SKM-1 treated with dmso at 0.1 percent for 144 hours (cell line): ENCODE results near the gene SIL1.
"Not testable (repeated sequence)": the region's sequence is repeated elsewhere in the genome, so short reads cannot be mapped to it uniquely, and the experiment has no call there.

ENCODE experiments used
- DNase-seq: peaks from one replicate; lab custom pipeline; 2025; ENCODE audit not compliant: unreplicated experiment; lab: John Stamatoyannopoulos, UW

Gene SIL1

DNA sequence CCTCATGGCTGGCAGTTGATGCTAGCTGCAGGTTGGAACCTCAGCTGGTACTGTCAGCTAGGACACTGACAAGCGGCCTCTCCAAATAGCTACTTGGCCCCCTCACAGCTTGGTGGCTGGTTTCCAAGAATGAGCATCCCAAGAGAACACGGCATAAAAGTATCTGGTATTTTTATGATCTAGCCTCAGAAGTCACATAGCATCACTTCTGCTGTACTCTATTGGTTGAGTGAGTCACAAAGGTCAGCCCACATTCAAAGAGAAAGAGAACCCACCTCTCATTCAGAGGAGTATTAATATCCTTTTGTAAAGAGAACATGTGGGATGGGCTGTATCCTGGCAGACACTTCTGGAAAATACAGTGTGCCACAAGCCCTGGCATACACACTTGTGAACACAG is 6.0 kb upstream of the SIL1 start:
- DNase-seq = no peak

DNA sequence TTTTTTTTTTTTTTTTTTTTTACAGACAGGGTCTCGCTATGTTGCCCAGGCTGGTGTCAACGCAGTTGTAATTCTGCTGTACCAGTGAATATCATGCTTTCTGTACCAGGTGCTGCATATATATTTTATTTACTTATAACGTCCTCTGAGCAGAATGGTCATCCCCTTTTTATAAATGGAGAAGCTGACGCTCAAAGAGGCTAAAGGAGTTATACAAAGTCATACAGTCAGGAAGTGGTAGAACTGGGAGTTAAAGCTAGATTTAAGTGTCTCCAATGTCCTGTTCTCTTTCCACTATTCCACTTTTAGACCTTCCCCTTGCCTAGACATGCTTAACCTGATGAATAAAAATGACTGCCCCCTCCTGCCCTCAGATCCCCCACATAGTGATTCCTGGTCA is 1.2 kb upstream of the SIL1 start:
- peak; percentile 47 for DNase-seq

DNA sequence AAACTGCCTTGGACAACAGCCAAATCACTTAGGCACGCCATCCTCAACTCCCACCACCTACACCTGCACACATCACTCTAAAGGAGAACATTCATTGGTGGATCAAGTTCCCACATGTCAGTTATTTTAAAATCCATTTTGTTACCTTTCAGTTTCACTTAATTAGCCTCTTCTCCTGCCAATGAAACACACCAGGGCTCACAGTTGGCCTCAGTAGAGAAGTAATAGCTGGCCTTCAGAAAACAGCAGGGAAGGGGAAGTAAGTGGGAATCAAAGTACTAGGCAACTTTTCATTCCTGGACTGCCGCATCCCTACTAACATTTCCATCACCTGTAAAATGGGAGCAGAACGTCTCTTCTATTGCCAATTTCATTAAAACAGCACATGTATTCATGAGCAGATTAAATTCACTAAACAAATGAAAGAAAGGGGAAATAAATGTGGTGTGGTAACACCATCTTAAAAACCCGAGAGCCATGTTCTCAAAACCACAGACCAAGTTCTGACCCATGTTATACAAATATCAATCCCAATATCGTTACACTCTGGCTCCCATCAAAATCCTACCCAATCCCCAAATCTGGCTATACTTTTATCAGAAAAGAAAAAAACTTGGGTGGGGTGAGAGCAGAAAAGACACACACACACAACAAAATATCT is 1.7 kb downstream of the SIL1 start:
- DNase-seq = peak; percentile 36

DNA sequence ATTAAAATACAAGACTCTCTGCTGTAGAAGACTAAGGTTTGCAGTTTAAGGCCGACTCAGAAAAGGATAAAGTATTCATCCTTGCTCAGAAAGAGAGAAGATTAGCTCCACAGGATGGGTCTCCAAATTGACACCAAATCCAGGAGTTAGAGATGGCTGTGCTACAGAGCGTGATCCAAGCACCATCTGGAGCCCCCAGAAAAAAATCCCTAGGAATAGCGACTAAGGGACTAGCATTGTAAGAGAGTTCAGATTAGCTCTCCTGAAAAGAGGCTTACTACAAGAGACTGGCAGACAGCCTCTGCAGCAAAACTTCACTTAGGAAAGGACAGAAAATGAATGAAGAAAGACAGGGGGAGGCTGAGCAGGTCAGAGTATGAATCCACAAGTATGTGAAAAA is 3.7 kb downstream of the SIL1 start:
- no peak for DNase-seq

DNA sequence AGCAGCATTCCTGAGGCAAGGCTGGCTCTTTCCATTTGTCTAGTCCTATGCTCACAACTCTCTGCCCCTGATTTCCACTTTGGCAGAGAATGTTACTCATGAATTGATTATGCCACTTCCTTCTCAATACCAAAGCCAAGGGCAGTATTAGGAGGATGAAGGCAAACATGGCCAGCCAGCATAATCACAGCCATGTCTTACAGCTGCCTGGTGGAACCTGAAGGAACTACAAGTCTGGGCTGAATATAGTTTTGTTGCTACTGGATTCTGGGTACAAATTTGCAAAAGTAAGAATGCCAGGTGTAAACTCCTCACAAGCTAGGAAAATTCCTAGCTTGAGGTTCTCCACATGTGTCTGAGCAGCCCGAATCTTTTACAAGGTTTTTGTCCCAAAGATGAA is 4.2 kb downstream of the SIL1 start:
- no peak for DNase-seq

DNA sequence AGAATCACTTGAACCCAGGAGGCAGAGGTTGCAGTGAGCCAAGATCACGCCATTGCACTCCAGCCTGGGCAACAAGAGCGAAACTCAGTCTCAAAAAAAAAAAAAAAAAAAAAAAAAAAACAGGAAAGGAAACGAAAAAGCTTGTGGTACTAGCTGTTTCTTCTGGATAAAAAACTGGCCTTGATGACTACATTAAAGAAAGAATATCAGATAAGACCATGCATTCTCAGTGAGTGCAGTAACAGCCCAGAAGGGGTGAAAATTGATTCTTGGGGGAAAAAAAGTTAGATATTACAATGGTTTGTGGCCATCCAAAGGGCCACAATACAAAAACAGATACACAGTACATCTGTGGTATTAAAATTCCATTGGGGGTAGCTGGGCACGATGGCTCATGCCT is 5.3 kb downstream of the SIL1 start:
- not testable (repeated sequence) for DNase-seq

DNA sequence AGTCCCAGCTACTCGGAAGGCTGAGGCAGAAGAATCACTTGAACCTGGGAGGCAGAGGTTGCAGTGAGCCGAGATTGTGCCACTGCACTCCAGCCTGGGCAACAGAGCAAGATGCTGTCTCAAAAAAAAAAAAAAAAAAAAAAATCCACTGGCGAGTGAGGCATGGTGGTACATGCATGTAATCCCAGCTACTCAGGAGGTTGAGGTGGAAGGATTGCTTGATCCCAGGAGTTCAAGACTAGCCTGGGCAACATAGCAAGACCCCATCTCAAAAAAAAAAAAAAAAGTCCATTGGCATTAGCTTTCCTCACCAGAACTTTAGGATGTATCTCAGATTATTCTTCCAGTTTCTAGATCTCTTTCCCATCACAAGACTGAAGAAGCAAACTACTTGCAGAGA is 6.2 kb downstream of the SIL1 start:
- not testable (repeated sequence) for DNase-seq

DNA sequence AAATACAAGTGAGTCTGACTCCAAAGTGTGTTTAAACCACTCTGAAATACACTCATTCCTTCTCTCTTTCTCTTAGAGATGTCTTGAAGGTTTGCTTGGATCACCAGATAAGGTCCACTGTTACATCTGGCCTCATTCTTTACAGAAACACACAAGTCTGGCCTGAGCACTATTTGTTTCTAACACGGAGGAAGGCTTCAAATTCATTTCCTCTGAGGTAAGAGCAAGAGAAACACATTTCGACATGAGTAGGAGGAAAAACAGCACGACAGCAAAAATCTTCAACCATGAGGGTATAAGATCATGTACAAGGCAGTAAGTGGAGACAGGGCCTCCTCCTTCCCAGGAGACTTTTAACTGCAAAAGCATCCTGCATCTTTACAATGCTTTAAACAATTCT is 8.0 kb downstream of the SIL1 start:
- DNase-seq = peak; percentile 12

DNA sequence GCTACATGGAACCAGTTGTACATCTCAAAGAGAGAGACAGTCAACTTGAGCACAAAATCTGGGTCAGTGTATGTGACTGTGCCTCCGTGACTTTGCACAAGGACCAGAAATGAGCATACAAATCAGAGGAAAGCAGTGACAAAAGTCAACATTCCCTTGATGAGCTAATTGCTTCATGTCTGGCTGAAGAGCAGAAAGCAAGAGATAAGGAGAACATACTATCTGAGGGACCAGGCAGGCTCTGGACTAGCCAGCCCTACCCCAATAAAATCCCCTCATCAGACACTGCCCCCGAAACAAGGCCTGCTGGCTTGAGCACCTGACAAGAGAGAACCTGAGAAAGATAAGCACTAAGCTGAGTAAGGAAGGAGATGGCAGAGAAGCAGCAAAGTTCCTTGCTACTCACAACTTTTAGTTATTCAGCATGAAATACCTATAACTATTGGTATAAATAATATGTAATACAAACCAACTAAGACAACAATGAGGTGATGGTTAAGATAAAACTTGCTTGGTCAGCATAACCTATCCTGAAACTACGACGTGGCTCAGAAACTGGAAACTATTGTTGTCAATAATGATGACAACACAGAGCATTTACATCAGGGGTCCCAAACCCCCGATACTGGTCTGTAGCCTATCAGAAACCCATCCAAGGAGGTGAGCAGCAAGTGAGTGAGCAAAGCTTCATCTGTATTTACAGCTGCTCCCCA is 9.5 kb downstream of the SIL1 start:
- DNase-seq = no peak

DNA sequence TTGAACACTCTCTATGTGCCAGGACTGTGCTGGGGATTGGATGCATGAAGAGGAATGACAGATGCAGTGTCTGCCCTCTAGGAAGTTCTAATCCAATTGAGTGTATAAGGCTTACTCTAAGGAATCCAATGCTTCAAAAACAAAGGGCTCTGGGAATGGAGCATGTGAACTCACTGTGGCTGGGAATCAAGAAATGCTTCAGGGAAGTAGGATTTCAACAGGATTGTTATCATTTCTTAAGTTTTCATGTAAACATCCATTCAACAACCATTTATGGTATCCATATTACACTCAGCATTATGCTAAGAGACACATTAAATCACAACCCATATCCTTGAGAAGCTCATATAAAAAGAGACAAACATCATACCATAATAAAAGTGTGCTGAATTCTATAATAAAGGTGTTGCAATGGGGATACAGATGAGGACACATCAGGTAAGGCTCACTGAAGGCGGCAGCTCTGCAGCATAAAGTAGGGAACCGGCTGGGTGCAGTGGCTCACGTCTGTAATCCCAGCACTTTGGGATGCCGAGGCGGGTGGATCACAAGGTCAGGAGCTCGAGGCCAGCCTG is 11.3 kb downstream of the SIL1 start:
- DNase-seq = no peak

DNA sequence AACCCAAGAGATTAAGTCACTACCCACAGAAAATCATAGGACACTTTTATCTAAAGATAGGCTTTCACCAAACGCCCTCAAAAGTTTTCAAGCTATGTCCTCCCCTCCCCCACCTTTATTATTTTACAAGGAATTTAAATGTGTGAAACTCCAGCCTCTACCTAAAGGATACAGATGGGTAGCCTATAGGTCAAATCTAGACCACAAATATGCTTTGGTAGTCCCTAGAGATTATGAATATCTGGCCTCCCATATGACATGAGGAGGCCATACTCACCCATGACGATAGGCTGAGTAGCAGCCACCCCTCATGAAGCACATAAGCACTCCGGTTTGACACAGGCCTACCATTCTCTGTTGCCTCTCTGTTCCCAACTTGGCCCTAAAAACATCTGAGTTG is 11.9 kb downstream of the SIL1 start:
- DNase-seq = no peak

DNA sequence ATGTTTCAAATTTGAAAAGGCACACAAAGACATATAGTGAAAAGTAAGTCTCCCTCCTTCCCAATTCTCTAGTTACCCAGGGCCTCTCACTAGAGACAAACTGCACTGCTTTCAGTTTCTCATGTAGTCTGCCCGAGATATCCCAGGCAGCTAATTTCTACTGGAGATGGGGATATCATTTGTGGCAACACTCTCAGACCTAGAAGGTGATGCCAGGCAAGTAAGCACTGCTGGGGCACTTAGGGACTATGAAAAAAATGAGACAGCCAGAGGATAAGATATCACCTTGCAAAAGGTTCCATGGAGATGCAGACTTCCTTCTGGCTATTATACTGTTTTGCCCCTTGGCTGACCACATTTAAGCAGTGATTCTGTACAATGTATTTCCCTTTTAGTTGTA is 12.6 kb downstream of the SIL1 start:
- DNase-seq = no peak

DNA sequence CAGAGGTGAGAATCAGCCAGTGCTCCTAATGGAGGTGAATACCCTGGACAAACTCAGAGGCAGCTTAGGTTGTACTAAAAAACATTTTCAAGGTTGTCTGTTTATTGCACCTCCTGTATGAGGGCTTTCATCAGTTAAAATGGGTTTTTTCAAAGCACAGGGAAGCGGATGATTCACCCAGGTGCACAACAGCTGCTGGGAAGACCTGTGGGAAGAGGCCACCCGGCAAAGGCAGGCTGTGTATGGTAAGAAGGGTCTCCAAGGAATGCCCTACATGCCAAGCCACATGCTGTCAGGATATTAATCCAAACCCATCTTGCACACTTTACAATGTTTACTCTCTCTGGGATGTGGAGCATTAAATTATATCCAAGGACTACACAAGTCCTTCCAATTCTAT is 14.7 kb downstream of the SIL1 start:
- no peak for DNase-seq

DNA sequence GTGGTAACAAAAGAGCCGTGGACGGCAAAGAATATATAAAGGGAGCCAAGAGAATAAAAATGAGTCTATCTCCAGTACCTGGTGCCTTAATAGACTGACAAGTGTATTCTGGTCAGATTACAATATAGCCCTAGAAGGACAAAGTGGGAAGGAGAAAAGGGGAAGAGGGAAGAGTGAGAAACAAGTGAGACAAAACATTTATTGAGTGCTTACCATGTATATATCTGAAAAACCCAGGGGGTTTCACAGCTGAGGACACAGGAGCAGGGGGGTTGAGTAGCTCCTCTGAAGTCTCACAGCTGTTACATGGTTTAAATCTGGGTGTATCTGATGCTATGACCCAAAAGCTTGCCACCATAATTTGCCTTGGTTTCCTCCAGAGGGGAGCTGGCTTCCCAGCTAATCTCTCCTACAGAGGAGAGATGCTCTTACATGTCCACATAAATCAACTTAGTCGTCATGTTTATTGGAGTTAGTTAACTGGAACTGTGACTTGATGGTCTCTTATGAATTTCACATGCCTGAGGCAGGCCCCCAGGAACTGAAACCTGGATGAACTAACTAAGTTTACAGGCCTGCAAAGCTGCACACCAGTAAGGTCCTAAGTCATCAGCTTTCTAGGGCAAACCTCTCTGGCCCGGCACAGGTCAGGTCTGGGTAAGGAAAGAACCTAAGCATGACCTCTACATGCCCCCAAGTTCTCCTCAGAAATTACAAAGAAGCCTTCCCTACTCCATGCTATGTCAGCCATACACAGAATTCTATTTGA is 15.5 kb downstream of the SIL1 start:
- no peak for DNase-seq

DNA sequence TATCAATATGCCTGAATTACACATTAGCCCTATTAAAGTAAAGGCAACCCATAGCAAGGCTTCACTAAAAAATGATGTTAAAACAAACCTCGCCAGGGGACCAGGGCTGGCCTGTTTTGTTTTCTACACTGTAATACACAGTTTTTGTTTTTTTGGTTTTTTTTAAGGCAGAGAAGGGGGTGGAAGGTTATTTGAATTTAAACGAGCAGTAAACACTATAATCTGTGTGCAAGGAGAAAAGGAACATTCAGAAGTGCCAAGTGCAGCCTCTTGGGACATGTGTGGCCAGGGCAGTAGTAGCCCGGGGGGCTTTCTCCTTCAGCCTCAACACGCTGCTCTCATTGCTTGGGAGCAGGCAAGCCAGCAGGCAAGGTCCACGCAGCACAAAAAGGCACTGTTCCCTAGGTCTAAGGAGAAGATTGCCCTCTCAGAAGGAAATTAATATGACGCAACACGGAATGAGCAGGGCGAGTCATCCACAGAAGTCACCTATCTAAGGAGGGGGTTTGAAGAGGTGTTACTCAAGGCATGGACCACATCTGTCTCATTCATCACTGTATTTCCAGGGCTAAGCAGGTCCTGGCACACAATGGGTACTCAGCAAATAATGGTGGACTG is 16.2 kb downstream of the SIL1 start:
- DNase-seq = peak; percentile 45

DNA sequence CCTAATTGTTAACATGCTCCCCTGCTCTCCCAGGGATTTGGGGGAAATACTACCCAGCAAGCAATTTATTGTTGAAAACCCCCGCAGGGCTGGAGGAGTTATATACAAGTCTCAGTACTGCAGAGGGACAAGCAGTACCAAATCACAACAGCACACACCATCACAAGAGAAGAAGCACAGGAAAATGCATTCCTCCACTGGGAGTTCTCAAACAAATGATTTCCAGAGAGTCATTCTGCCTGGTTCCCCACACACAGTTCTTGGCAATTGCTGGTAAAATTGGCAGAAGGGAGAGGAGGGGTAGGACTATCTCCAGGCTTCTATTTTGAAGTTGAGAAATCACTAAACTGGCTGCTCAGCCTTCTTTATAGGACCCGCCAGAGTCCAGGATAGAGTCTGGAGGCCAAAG is 16.8 kb downstream of the SIL1 start:
- DNase-seq = no peak

DNA sequence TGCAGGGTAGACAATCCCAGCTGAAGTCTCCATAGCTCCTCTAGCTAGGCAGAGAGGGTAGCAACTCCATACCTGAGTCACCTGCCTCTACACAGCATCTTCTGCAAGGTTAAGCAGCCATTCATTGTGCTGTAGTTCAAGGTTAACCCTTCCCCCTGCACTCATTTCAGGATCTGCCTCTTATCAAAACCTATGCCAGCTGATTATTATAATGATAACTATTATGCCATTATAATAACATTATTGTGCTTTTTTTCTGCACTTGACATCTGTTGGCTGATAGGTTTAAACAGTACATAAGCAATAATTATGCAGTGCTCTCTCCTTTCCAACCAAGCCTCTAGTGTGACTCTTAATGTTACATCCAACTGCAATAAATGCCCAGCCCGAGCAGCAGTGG is 17.3 kb downstream of the SIL1 start:
- DNase-seq = no peak

DNA sequence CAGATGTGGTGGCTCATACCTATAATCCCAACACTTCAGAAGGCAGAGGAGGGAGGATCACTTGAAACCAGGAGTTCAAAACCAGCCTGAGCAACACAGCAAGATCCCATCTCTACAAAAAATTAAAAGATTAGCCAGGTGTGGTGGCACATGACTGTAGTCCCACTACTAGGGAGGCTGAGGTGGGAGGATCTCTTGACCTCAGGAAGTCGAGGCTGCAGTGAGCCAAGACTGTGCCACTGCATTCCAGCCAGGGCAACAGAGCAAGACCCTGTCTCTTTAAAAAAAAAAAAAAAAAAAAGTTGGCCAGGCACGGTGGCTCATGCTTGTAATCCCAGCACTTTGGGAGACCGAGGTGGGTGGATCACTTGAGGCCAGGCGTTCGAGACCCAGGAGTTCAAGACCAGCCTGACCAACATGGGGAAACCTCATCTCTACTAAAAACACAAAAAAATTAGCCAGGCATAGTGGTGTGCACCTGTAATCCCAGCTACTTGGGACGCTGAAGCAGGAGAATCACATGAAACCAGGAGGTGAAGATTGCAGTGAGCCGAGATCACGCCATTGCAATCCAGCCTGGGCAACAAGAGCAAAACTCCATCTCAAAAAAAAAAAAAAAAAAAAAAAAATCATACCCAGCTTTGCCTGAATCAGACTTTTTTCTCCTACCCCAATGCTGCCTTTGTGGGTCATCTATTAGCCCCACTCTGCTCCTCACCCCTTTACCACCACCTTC is 18.2 kb downstream of the SIL1 start:
- DNase-seq = not testable (repeated sequence)

DNA sequence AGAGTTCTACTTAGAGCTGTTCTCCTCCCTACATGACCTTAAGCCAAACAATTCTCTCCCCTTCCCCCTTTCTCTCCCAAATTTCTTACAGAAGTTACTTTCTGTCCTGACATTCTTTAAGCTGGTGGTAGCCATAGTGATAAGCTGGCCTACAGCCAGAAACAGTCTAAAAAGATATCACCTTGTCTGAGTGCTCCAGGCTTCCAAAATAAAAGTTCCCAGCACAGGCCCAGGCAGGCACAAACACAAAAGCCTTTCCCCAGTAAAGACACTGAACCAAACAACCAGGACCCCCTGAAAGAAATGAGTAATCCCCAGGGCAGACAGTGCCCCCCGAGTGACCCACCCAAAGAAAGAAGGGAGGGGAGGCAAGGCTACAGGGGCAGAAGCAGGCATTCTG is 19.2 kb downstream of the SIL1 start:
- DNase-seq = no peak

DNA sequence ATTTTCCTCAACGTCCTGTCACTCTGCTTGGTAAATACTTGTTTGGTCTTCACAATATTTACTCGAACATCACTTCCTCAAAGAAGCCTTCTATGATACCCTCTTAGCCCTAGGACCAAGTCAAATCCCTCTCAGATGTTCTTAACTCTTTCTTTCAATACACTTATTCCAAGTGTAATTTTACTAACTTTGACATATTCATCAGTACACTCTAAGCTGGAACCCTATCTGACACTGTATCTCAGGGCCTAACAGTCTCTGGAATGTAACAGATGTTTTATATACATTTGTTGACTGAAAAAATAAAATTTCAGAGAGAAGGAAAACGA is 19.6 kb downstream of the SIL1 start:
- DNase-seq = no peak
